ENCODE measurements around the gene IRF8. TPM values are rescaled to one million over a fixed set of nuclear protein-coding genes. Genes with fewer than 3 reads are reported as not detected.

Gene IRF8
- total RNA-seq, 2 donors from 2014 or later = 0.24 to 0.75 TPM

- no peak overlapping the region for H3K27ac Mint-ChIP-seq
- peaks cover 7% of the 10 kb centered on the region for H3K4me1 Mint-ChIP-seq
- H3K9me3 Mint-ChIP-seq = no peaks in the 10 kb centered on the region
- Histone ChIP-seq H3K27me3 (ENCODE audit: control insufficient read depth, insufficient read depth, low read length, poor library complexity, severe bottlenecking) (no peaks in the 10 kb centered on the region), H3K36me3 (ENCODE audit: control insufficient read depth, insufficient read depth, low read length) (no peaks in the 10 kb centered on the region), H3K4me3 (ENCODE audit: low read length) (no peak overlapping the region), H3K9me3 (ENCODE audit: control insufficient read depth, low read length) (no peaks in the 10 kb centered on the region), H3K4me1 (ENCODE audit: control insufficient read depth, insufficient read depth, low read length) (no peaks in the 10 kb centered on the region), H3K9ac (ENCODE audit: extremely low read depth, low read length, poor library complexity, severe bottlenecking) (no peak overlapping the region), H3K27ac (ENCODE audit: low read depth, low read length) (no peak overlapping the region)
- no peaks in the 10 kb centered on the region for H3K36me3 Mint-ChIP-seq (ENCODE audit: low read depth)
- no peak for DNase-seq
- peaks cover 11% of the 10 kb centered on the region for H3K27me3 Mint-ChIP-seq (ENCODE audit: insufficient read depth)
- no peak for TF ChIP-seq CTCF (conservative IDR thresholded peaks at IDR 0.05)
- H3K4me3 Mint-ChIP-seq = no peak overlapping the region
- WGBS, 2 experiments (ENCODE audit: insufficient coverage in 1 of 2, insufficient read length in 1 of 2) = 89 to 93% methylated on average over 1 of the region's 2 CpGs
Observed at GRCh38 chr16:85967111-85967510, 68.1 kb downstream of the IRF8 start.

- no peaks in the 10 kb centered on the region for H3K36me3 Mint-ChIP-seq (ENCODE audit: low read depth)
- Histone ChIP-seq H3K9ac (ENCODE audit: extremely low read depth, low read length, poor library complexity, severe bottlenecking) (no peak overlapping the region), H3K4me1 (ENCODE audit: control insufficient read depth, insufficient read depth, low read length) (no peaks in the 10 kb centered on the region), H3K27me3 (ENCODE audit: control insufficient read depth, insufficient read depth, low read length, poor library complexity, severe bottlenecking) (no peaks in the 10 kb centered on the region), H3K36me3 (ENCODE audit: control insufficient read depth, insufficient read depth, low read length) (no peaks in the 10 kb centered on the region), H3K9me3 (ENCODE audit: control insufficient read depth, low read length) (no peaks in the 10 kb centered on the region), H3K27ac (ENCODE audit: low read depth, low read length) (no peak overlapping the region), H3K4me3 (ENCODE audit: low read length) (no peak overlapping the region)
- H3K4me3 Mint-ChIP-seq = no peak overlapping the region
- no peak overlapping the region for H3K27ac Mint-ChIP-seq
- H3K9me3 Mint-ChIP-seq = no peaks in the 10 kb centered on the region
- H3K4me1 Mint-ChIP-seq = peaks cover 7% of the 10 kb centered on the region
- TF ChIP-seq CTCF (conservative IDR thresholded peaks at IDR 0.05) = no peak
- peaks cover 11% of the 10 kb centered on the region for H3K27me3 Mint-ChIP-seq (ENCODE audit: insufficient read depth)
- 84 to 85% methylated on average over 8 to 14 of the region's 14 CpGs for WGBS, 2 experiments (ENCODE audit: insufficient coverage in 1 of 2, insufficient read length in 1 of 2)
- DNase-seq = no peak
Observed at GRCh38 chr16:85968041-85968920, 69.3 kb downstream of the IRF8 start.

GRCh38 chr16:85969159-85969558, 70.2 kb downstream of the IRF8 start:
- Mint-ChIP-seq H3K9me3 (peaks cover 3% of the 10 kb centered on the region), H3K4me3 (no peak overlapping the region), H3K27me3 (ENCODE audit: insufficient read depth) (peaks cover 11% of the 10 kb centered on the region), H3K4me1 (peaks cover 7% of the 10 kb centered on the region), H3K27ac (no peak overlapping the region), H3K36me3 (ENCODE audit: low read depth) (no peaks in the 10 kb centered on the region)
- no peak overlapping the region for H3K9ac ChIP-seq (ENCODE audit: extremely low read depth, low read length, poor library complexity, severe bottlenecking)
- no peaks in the 10 kb centered on the region for H3K36me3 ChIP-seq (ENCODE audit: control insufficient read depth, insufficient read depth, low read length)
- WGBS, 2 experiments (ENCODE audit: insufficient coverage in 1 of 2, insufficient read length in 1 of 2) = 67 to 74% methylated on average over 2 of the region's 2 CpGs
- H3K27ac ChIP-seq (ENCODE audit: low read depth, low read length) = no peak overlapping the region
- no peak overlapping the region for H3K4me3 ChIP-seq (ENCODE audit: low read length)
- no peaks in the 10 kb centered on the region for H3K9me3 ChIP-seq (ENCODE audit: control insufficient read depth, low read length)
- DNase-seq = no peak
- no peak for TF ChIP-seq CTCF (conservative IDR thresholded peaks at IDR 0.05)
- H3K4me1 ChIP-seq (ENCODE audit: control insufficient read depth, insufficient read depth, low read length) = no peaks in the 10 kb centered on the region
- no peaks in the 10 kb centered on the region for H3K27me3 ChIP-seq (ENCODE audit: control insufficient read depth, insufficient read depth, low read length, poor library complexity, severe bottlenecking)

Measured in endodermal cell (in vitro differentiated cells).